Heart right ventricle (tissue), 16 donors: Measurements from ENCODE around the gene TNNC2. TPM values are rescaled to one million over a fixed set of nuclear protein-coding genes. Genes with fewer than 3 reads are reported as not detected.

Experiments used
- ATAC-seq, 8 donors: fragments of 200-7000 bp; cut with Tn5 transposase; one replicate each; pipeline ENCODE4 v1.9.1; 2020; ENCODE audit warnings: mild to moderate bottlenecking in 8 of 8, moderate library complexity in 8 of 8, moderate number of reproducible peaks in 1 of 8
- DNase-seq, 2 donors: peaks; one replicate each; pipeline ENCODE4 v3.0.0-alpha.2; 2020
- H3K27ac ChIP-seq, 10 donors: fragments of 200-600 bp; sonication (generic) in 2 of 10; one replicate each; pipeline versions ENCODE4 v1.5.0 to v1.8.0; 2020 to 2022; ENCODE audit warnings: mild to moderate bottlenecking in 3 of 10
- H3K27me3 ChIP-seq, 7 donors: fragments of 200-600 bp; one replicate each; pipeline ENCODE4 v1.8.0; 2021 to 2022; ENCODE audit warnings: mild to moderate bottlenecking in 2 of 7
- H3K36me3 ChIP-seq, 9 donors: fragments of 200-600 bp; sonication (generic) in 1 of 9; one replicate each; pipeline versions ENCODE4 v1.5.0 to v1.8.0; 2020 to 2022; ENCODE audit warnings: mild to moderate bottlenecking in 2 of 9
- H3K4me1 ChIP-seq, 9 donors: fragments of 200-600 bp; sonication (generic) in 1 of 9; one replicate each; pipeline versions ENCODE4 v1.5.0 to v1.8.0; 2020 to 2022; ENCODE audit warnings: mild to moderate bottlenecking in 4 of 9
- H3K4me3 ChIP-seq, 10 donors: fragments of 200-600 bp; sonication (generic) in 2 of 10; one replicate each; pipeline versions ENCODE4 v1.5.0 to v1.8.0; 2020 to 2022; ENCODE audit warnings: mild to moderate bottlenecking in 7 of 10, moderate library complexity in 2 of 10
- H3K9me3 ChIP-seq, 11 donors: fragments of 200-600 bp in 10 of 11; sonication (generic) in 2 of 11; one replicate each; pipeline versions ENCODE4 v1.5.0 to v1.8.0; 2013 to 2022; ENCODE audit warnings: mild to moderate bottlenecking in 2 of 11, control low read depth in 1 of 11, moderate library complexity in 1 of 11
- CTCF ChIP-seq, 9 donors: fragments of 200-600 bp; sonication (generic) in 2 of 9; IDR thresholded peaks; one replicate each; pipeline versions ENCODE4 v1.5.0 to v1.8.0; 2021 to 2022; ENCODE audit warnings: antibody characterized with exemption in 9 of 9, mild to moderate bottlenecking in 5 of 9, moderate library complexity in 1 of 9
- WGBS, 2 donors: extraction: QIAGEN DNeasy Blood & Tissue Kit; methylation state at CpG; one replicate each; pipeline ENCODE4 v1.1.7; 2013; ENCODE audit warnings: inconsistent platforms in 1 of 2; 5-methylcytosine and 5-hydroxymethylcytosine counted together
- intact Hi-C, 10 donors: fragments of 100-400 bp; cut with DNase I; formaldehyde crosslinking; loops; one replicate each; pipeline versions ENCODE4 v1.11.1 to v1.14.2; 2022
- polyA plus RNA-seq, 2 donors: library from polyadenylated mRNA; stranded (reverse); fragments of 200-250 nt; gene quantifications; one replicate each; pipeline ENCODE4 v1.2.3, GENCODE V29; 2013
- total RNA-seq, 10 donors: library from RNA; stranded (reverse); fragmentation: NEBNext Ultra II Directional in 3 of 10; extraction: Animal tissue kit (Norgen Biotek cat#: 25700) in 3 of 10; gene quantifications; one replicate each; pipeline versions ENCODE4 v1.2.1 to v1.2.4, GENCODE V29; 2021 to 2023
- donor health status: Arrhythmogenic right ventricular cardiomyopathy.
- donor health status: ischemic (EF 13 %, LVEDD 7.1; RV severe dilation, severe dysfunction).
- donor health status: healthy with polysubstance abuse.
- donor health status: DM: no; HTN: yes; CAD: no.
- donor health status: DM: no; HTN: no; CAD: no.
- donor health status: ischemic (EF 25% LVEDD 6.9; RV normal size, moderate dysfunction).
- donor health status: ischemic (EF 25% LVEDD 5.7; RV mildly dilated, moderate dysfunction).
- donor health status: healthy.
- donor health status: DM: yes; HTN: yes; CAD: no.
- donor health status: Ischemic cardiomyopathy.
- donor health status: ischemic (EF 35%, LVEDD 5.7; RV mildly dilated, moderate dysfunction).
- donor health status: nonischemic (EF 11% LVEDD 7.7; RV severe dilation, severe dysfunction).
- donor health status: DM: yes; HTN: yes; CAD: no.
- donor health status: PGD.
- donor health status: ischemic (EF 29% LVEDD 5.4; RV normal size, mild dysfunction).
- donor health status: nonischemic (EF 23%, LVEDD 6.1; RV moderate dilation, normal function).

TNNC2 gene
- total and polyA plus RNA-seq, 12 donors, result 0.44 to 0.88 (median 0.59) TPM; not detected in 9

GRCh38 chr20:45851501-45851900 lies 24.4 kb upstream of the TNNC2 start:
- H3K27ac ChIP-seq, result peak overlapping the region in 4 of 10 donors; percentile 5 to 35 (median 22)
- no peak overlapping the region for H3K4me3 ChIP-seq
- H3K36me3 ChIP-seq, result peaks cover 0 to 85% (median 5%) of the 10 kb centered on the region in 9 donors
- intact Hi-C loops, result no loop called here
- H3K9me3 ChIP-seq, result no peaks in the 10 kb centered on the region
- H3K4me1 ChIP-seq, result peaks cover 10 to 31% (median 21%) of the 10 kb centered on the region in 9 donors
- ATAC-seq (no peak), DNase-seq (no peak)
- no peaks in the 10 kb centered on the region for H3K27me3 ChIP-seq
- no peak for TF ChIP-seq CTCF (IDR thresholded peaks at IDR 0.05)

- Histone ChIP-seq H3K27ac (peak overlapping the region in 7 of 10 donors; percentile 4 to 41 (median 18)), H3K36me3 (peaks cover 0 to 91% (median 7%) of the 10 kb centered on the region in 9 donors), H3K27me3 (no peaks in the 10 kb centered on the region), H3K4me3 (no peak overlapping the region), H3K4me1 (peaks cover 7 to 25% (median 15%) of the 10 kb centered on the region in 9 donors), H3K9me3 (no peaks in the 10 kb centered on the region)
- peak in 4 of 8 donors; percentile 40 to 75 (median 56) for ATAC-seq
- TF ChIP-seq CTCF (IDR thresholded peaks at IDR 0.05), result no peak
- DNase-seq, result no peak
- intact Hi-C loops, result no loop called here
- WGBS, 2 donors, result 65 to 67% methylated on average over 1 of the region's 1 CpG
Measured at GRCh38 chr20:45850926-45851325, 23.8 kb upstream of the TNNC2 start.

GRCh38 chr20:45850238-45850637 lies 23.1 kb upstream of the TNNC2 start:
- peaks cover 3 to 18% (median 8%) of the 10 kb centered on the region in 9 donors for H3K4me1 ChIP-seq
- ATAC-seq (no peak), DNase-seq (no peak)
- H3K36me3 ChIP-seq, result peaks cover 0 to 98% (median 12%) of the 10 kb centered on the region in 9 donors
- WGBS, 2 donors, result 94 to 100% methylated on average over 2 of the region's 2 CpGs
- no peak for TF ChIP-seq CTCF (IDR thresholded peaks at IDR 0.05)
- H3K9me3 ChIP-seq, result no peaks in the 10 kb centered on the region
- H3K27ac ChIP-seq, result peak overlapping the region in 2 of 10 donors; percentile 4 to 13
- H3K27me3 ChIP-seq, result no peaks in the 10 kb centered on the region
- intact Hi-C loops, result no loop called here
- H3K4me3 ChIP-seq, result no peak overlapping the region

GRCh38 chr20:45848969-45849582 lies 22.0 kb upstream of the TNNC2 start:
- WGBS, 2 donors, result 88 to 92% methylated on average over 8 of the region's 8 CpGs
- intact Hi-C loops, result no loop called here
- no peak for TF ChIP-seq CTCF (IDR thresholded peaks at IDR 0.05)
- no peak for ATAC-seq
- no peaks in the 10 kb centered on the region for H3K27me3 ChIP-seq
- H3K27ac ChIP-seq, result no peak overlapping the region
- no peak for DNase-seq
- peaks cover 0 to 11% (median 0%) of the 10 kb centered on the region in 9 donors for H3K4me1 ChIP-seq
- peaks cover 3 to 100% (median 20%) of the 10 kb centered on the region in 9 donors for H3K36me3 ChIP-seq
- no peak overlapping the region for H3K4me3 ChIP-seq
- H3K9me3 ChIP-seq, result no peaks in the 10 kb centered on the region
